T47D (cell line): ENCODE results near the gene NPAS3.

ENCODE experiments used
- DNase-seq, 2 experiments: peaks; one replicate each; pipeline versions ENCODE4 v3.0.0 to v3.0.0-alpha.2; 2011 to 2012; ENCODE audit warnings: low read depth in 1 of 2, low spot score in 1 of 2
- JUND ChIP-seq: IDR thresholded peaks from 2 replicates; pipeline ENCODE4 v1.6.1; 2012; ENCODE audit warnings: low read depth
- in situ Hi-C: cut with HindIII; loops from 2 replicates; pipeline ENCODE4 v1.10.0; 2016; ENCODE audit warnings: low sequenced_read_pairs, low pct_unique_long_range_greater_than_20kb

NPAS3 gene

GRCh38 chr14:33643426-33644181 is 704.9 kb downstream of the NPAS3 start:
- in situ Hi-C loops: no loop called here
- TF ChIP-seq JUND: no peak
- no peak for DNase-seq

DNA sequence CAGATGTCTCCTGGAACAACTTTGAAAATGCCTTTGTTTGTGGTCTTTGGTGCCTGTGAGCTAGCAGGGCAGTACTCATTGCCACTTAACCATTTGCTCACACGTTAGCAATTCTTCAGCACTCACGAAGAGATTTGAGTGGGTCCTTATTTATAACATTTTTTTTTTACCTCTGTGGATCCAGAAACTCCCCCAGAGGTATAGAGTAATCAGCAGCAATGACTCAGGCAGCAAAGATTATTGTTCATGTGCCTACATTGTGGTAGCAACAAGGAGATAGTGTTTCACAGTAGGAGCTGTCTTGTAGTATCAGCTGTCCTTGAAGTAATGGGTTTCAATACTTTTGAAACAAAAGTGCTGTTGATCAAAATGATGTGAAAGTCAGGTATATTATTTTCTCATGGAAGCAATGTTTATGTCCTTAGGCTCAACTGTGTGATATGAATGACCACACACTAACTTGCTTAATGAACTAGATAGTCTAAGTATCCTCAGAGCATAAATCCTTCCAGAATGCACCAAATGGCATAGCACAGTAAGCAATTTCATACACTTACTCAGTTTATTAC is 708.1 kb downstream of the NPAS3 start:
- DNase-seq: no peak
- in situ Hi-C loops: no loop called here
- no peak for TF ChIP-seq JUND

GRCh38 chr14:33647385-33647786 is 708.7 kb downstream of the NPAS3 start:
- DNase-seq: no peak
- in situ Hi-C loops: no loop called here
- TF ChIP-seq JUND: no peak

- TF ChIP-seq JUND: no peak
- in situ Hi-C loops: no loop called here
- no peak for DNase-seq
Observed at GRCh38 chr14:33650430-33650829, 711.8 kb downstream of the NPAS3 start.

GRCh38 chr14:33652566-33653307 is 714.1 kb downstream of the NPAS3 start:
- TF ChIP-seq JUND: no peak
- DNase-seq: no peak
- in situ Hi-C loops: no loop called here

DNA sequence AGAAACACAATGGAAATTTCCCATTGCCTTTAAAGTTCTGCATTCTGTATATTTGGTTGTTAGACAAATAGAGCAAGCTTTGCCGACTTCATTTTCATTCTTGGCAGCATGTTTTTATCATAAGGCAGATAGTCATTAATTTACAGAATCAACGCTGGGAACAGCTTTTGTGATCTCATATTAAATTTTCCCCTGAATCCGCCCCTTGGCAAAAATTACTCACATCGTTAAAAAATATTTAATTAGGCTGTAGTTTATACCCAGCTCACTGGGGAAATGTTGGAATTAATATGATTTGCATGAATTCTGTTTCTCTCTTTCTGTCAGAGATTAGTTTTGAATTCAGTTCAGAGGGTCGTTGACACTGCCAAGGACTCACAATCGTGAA is 714.6 kb downstream of the NPAS3 start:
- in situ Hi-C loops: no loop called here
- no peak for TF ChIP-seq JUND
- no peak for DNase-seq

GRCh38 chr14:33655421-33655820 is 716.7 kb downstream of the NPAS3 start:
- in situ Hi-C loops: no loop called here
- DNase-seq: no peak
- TF ChIP-seq JUND: no peak

DNA sequence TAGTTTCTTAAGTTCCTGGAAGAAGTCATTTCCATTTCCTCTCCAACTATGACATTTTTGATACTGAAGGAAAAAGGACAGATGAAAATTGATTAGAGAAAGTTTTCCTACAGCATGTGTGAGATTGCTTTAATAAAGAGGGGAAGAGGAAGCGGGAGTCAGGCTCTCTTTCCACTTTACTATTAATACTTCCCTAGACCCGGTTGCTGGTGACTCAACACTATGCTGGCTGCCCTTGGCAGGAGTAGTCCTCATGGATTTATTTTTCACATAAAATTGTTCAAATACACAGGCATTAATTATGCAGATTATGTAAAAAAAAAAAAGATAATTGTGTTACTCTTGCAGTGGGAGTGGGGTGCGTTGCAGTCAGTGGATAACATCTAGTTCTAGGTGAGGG is 718.8 kb downstream of the NPAS3 start:
- no peak for DNase-seq
- no peak for TF ChIP-seq JUND
- in situ Hi-C loops: no loop called here

GRCh38 chr14:33660248-33660647 is 721.6 kb downstream of the NPAS3 start:
- DNase-seq: no peak
- in situ Hi-C loops: no loop called here
- TF ChIP-seq JUND: no peak

DNA sequence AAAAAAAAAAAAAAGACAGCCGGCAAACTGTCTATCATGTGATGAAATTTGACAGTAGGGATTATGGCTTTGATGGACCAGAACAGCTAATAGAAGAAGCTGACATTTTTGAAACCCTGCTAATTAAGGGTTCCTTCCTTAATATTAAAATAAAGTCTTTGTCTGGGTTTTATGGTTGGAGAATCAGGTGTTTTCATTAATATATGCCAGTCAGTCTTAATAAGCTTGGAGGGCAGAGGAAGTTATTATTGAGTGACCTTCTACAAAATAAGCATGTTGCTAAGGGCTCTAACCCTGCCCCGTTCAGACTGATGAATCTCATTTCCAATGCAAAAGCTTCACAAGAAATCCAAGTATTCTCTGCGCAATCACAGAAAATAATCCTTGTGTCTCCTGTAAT is 722.4 kb downstream of the NPAS3 start:
- in situ Hi-C loops: no loop called here
- no peak for TF ChIP-seq JUND
- no peak for DNase-seq

GRCh38 chr14:33668066-33668465 is 729.4 kb downstream of the NPAS3 start:
- in situ Hi-C loops: no loop called here
- no peak for DNase-seq
- TF ChIP-seq JUND: no peak

GRCh38 chr14:33669111-33669510 is 730.4 kb downstream of the NPAS3 start:
- TF ChIP-seq JUND: no peak

DNA sequence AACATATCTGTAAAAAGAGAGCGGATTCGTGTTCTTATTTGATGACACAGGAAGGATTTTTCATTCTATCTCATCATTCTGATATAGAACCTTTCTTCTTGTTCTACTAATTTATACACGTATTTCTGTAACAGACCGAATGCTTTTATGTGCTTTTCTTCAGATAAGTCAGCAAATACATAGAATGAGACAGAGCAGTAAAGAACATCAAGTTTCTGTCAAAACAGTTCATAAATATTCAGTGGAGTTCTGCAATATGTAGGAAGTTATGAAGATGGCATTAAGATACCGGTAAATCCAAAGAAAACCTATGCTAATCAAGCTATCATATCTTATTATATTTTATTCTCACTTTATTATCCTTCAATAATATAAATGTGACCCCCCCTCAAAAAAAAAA is 731.6 kb downstream of the NPAS3 start:
- no peak for TF ChIP-seq JUND
- in situ Hi-C loops: no loop called here
- no peak for DNase-seq

More at GRCh38 chr14:33669111-33669510, 730.4 kb downstream of the NPAS3 start:
- in situ Hi-C loops: no loop called here
- DNase-seq: no peak
